22Rv1 (cell line): ENCODE data around the gene TMEM126B.

Experiments
- ZFX ChIP-seq: fragments of 450-650 bp; IDR thresholded peaks from 2 replicates; pipeline ENCODE4 v1.6.1; 2017; ENCODE audit warnings: antibody characterized with exemption, borderline replicate concordance
- TF ChIP-seq, protein P1 (sequence below): fragments of 450-650 bp; IDR thresholded peaks from 2 replicates; pipeline ENCODE4 v1.5.1; 2017; ENCODE audit warnings: mild to moderate bottlenecking

DNA sequence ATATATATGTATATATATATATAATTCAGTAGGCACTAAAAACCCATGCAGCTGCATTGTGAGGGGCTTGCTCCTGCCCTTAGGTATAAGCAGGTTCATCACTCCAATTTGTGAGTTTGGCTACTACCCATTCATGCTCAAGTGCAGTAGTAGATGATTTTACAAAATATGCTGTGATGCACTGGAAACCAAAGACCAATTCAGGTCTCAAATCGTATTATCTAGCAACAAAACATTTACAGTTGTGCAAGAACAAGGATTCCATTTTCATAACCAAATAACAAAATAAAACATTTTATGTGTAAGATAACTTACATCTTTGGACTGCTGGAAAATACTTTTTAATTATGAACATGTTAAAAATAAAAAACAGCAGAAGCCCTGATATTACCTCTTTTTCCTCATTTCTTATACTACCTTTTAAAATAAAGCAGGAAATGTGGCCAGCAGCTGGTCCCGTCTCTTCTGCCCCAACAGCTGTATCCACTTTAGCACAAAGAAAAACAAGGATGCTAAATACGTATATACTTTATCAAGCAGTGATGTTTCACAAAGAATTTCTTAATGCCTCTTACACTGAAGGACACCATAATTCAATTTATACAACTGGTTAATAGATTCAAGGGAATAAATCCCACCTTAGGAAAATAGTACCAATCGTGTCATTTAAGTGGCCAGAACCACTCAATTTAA lies 33.7 kb downstream of the TMEM126B start:
- TF ChIP-seq, protein P1, sequence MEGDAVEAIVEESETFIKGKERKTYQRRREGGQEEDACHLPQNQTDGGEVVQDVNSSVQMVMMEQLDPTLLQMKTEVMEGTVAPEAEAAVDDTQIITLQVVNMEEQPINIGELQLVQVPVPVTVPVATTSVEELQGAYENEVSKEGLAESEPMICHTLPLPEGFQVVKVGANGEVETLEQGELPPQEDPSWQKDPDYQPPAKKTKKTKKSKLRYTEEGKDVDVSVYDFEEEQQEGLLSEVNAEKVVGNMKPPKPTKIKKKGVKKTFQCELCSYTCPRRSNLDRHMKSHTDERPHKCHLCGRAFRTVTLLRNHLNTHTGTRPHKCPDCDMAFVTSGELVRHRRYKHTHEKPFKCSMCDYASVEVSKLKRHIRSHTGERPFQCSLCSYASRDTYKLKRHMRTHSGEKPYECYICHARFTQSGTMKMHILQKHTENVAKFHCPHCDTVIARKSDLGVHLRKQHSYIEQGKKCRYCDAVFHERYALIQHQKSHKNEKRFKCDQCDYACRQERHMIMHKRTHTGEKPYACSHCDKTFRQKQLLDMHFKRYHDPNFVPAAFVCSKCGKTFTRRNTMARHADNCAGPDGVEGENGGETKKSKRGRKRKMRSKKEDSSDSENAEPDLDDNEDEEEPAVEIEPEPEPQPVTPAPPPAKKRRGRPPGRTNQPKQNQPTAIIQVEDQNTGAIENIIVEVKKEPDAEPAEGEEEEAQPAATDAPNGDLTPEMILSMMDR, result no peak
- no peak for TF ChIP-seq ZFX
